ENCODE measurements around the gene PHF19. TPM values are rescaled to one million over a fixed set of nuclear protein-coding genes. Genes with fewer than 3 reads are reported as not detected.

The PHF19 gene
- total RNA-seq (2014; rRNA removed; shearing (Covaris generic)) (16.7 and 28.2 TPM in 2 replicates), polyA plus RNA-seq (2016; fragmentation: Nextera tagmentation; extraction: Ambion mirVana) (15.1 and 17.1 TPM in 2 replicates)

GRCh38 chr9:120876842-120877240 lies at the start of gene PHF19:
PHF19 (minus strand) TSS chr9:120877188; CDS start chr9:120874741, 2,447 bp downstream.
- peak within 1 kb of the TSS; percentile 94 for H2AFZ ChIP-seq
- peak within 1 kb of the TSS; percentile 75 for H3K27ac ChIP-seq
- TF ChIP-seq EZH2 (IDR thresholded peaks at IDR 0.05; ENCODE audit: insufficient read depth, poor library complexity, severe bottlenecking) (no peak), EZH2phosphoT487 (IDR thresholded peaks at IDR 0.05; ENCODE audit: insufficient read depth, low read depth) (no peak)
- no peaks in the 10 kb centered on the region; the same call in 1 of the 2 replicates for H3K36me3 ChIP-seq (ENCODE audit: low read depth)
- no peaks in the 10 kb centered on the region for H4K20me1 ChIP-seq (ENCODE audit: insufficient read depth)
- H3K79me2 ChIP-seq (ENCODE audit: insufficient read depth), result no peaks in the 10 kb centered on the region
- WGBS, 2 experiments (ENCODE audit: low coverage in 1 of 2, low lambda C conversion rate in 2 of 2, missing lambda C conversion rate in 2 of 2), result 1% methylated on average over 19 to 29 of the region's 45 CpGs
- DNase-seq, result peak; percentile 71
- in situ Hi-C loops (cut with MboI), result no loop called here
- H3K4me3 ChIP-seq, result peak within 1 kb of the TSS; percentile 93
- no peaks in the 10 kb centered on the region for H3K9me3 ChIP-seq (ENCODE audit: low read depth)
- peak within 1 kb of the TSS; percentile 92 for H3K9ac ChIP-seq
- H3K9me2 ChIP-seq (ENCODE audit: insufficient read depth), result no peaks in the 10 kb centered on the region
- H3F3A ChIP-seq (ENCODE audit: insufficient read depth), result no peaks in the 10 kb centered on the region
- no peaks in the 10 kb centered on the region for H3K27me3 ChIP-seq (replicated peaks; ENCODE audit: insufficient read depth)
- H3K4me1 ChIP-seq (ENCODE audit: insufficient read depth), result no peaks in the 10 kb centered on the region
- peak within 1 kb of the TSS; percentile 95 for H3K4me2 ChIP-seq (ENCODE audit: unreplicated experiment)

- H3F3A ChIP-seq (ENCODE audit: insufficient read depth), result peaks cover 14% of the 10 kb centered on the region
- in situ Hi-C loops (cut with MboI), result no loop called here
- peaks cover 19% of the 10 kb centered on the region for H3K4me1 ChIP-seq (ENCODE audit: insufficient read depth)
- no peaks in the 10 kb centered on the region for H3K27me3 ChIP-seq (replicated peaks; ENCODE audit: insufficient read depth)
- no peaks in the 10 kb centered on the region for H3K9me2 ChIP-seq (ENCODE audit: insufficient read depth)
- no peak for TF ChIP-seq EZH2 (IDR thresholded peaks at IDR 0.05; ENCODE audit: insufficient read depth, poor library complexity, severe bottlenecking)
- no peak for TF ChIP-seq EZH2phosphoT487 (IDR thresholded peaks at IDR 0.05; ENCODE audit: insufficient read depth, low read depth)
- H3K9me3 ChIP-seq (ENCODE audit: low read depth), result no peaks in the 10 kb centered on the region
- H3K79me2 ChIP-seq (ENCODE audit: insufficient read depth), result no peaks in the 10 kb centered on the region
- H3K4me2 ChIP-seq (ENCODE audit: unreplicated experiment), result no peak within 1 kb of the TSS
- H3K27ac ChIP-seq, result no peak within 1 kb of the TSS
- peak within 1 kb of the TSS; percentile 35; the same call in 1 of the 2 replicates for H2AFZ ChIP-seq
- 94 to 97% methylated on average over 6 of the region's 6 CpGs for WGBS, 2 experiments (ENCODE audit: low coverage in 1 of 2, low lambda C conversion rate in 2 of 2, missing lambda C conversion rate in 2 of 2)
- H4K20me1 ChIP-seq (ENCODE audit: insufficient read depth), result no peaks in the 10 kb centered on the region
- H3K36me3 ChIP-seq (ENCODE audit: low read depth), result no peaks in the 10 kb centered on the region
- peak within 1 kb of the TSS; percentile 30 for H3K9ac ChIP-seq
- no peak for DNase-seq
- no peak within 1 kb of the TSS for H3K4me3 ChIP-seq
Measured at GRCh38 chr9:120926397-120926928, 49.5 kb upstream of the PHF19 start, which contains the start of gene TRAF1. TRAF1 (minus strand) TSS chr9:120926796; CDS start chr9:120926075, 721 bp downstream.

GRCh38 chr9:120925535-120926396 lies 48.8 kb upstream of the PHF19 start:
- H3K4me2 ChIP-seq (ENCODE audit: unreplicated experiment), result no peak overlapping the region
- in situ Hi-C loops (cut with MboI), result no loop called here
- peak overlapping the region; percentile 30 for H3K9ac ChIP-seq

GRCh38 chr9:120924698-120925534 lies 47.9 kb upstream of the PHF19 start:
- no peak overlapping the region for H2AFZ ChIP-seq
- no peak overlapping the region for H3K4me2 ChIP-seq (ENCODE audit: unreplicated experiment)
- H3K79me2 ChIP-seq (ENCODE audit: insufficient read depth), result no peaks in the 10 kb centered on the region
- H3K9me3 ChIP-seq (ENCODE audit: low read depth), result no peaks in the 10 kb centered on the region
- no peaks in the 10 kb centered on the region for H4K20me1 ChIP-seq (ENCODE audit: insufficient read depth)
- no peak overlapping the region for H3K4me3 ChIP-seq
- H3K27me3 ChIP-seq (replicated peaks; ENCODE audit: insufficient read depth), result no peaks in the 10 kb centered on the region
- TF ChIP-seq EZH2phosphoT487 (IDR thresholded peaks at IDR 0.05; ENCODE audit: insufficient read depth, low read depth) (no peak), EZH2 (IDR thresholded peaks at IDR 0.05; ENCODE audit: insufficient read depth, poor library complexity, severe bottlenecking) (no peak)
- in situ Hi-C loops (cut with MboI), result no loop called here
- WGBS, 2 experiments (ENCODE audit: low coverage in 1 of 2, low lambda C conversion rate in 2 of 2, missing lambda C conversion rate in 2 of 2), result 85 to 89% methylated on average over 11 of the region's 11 CpGs
- no peaks in the 10 kb centered on the region for H3K36me3 ChIP-seq (ENCODE audit: low read depth)
- peaks cover 11% of the 10 kb centered on the region for H3F3A ChIP-seq (ENCODE audit: insufficient read depth)
- DNase-seq, result no peak
- no peaks in the 10 kb centered on the region for H3K9me2 ChIP-seq (ENCODE audit: insufficient read depth)
- no peak overlapping the region for H3K9ac ChIP-seq
- peaks cover 16% of the 10 kb centered on the region for H3K4me1 ChIP-seq (ENCODE audit: insufficient read depth)
- no peak overlapping the region for H3K27ac ChIP-seq

More at GRCh38 chr9:120925535-120926396, 48.8 kb upstream of the PHF19 start:
- WGBS, 2 experiments (ENCODE audit: low coverage in 1 of 2, low lambda C conversion rate in 2 of 2, missing lambda C conversion rate in 2 of 2), result 61 to 63% methylated on average over 13 of the region's 13 CpGs
- H3K36me3 ChIP-seq (ENCODE audit: low read depth), result no peaks in the 10 kb centered on the region
- peaks cover 8% of the 10 kb centered on the region for H3F3A ChIP-seq (ENCODE audit: insufficient read depth)
- peak; percentile 87 for DNase-seq
- H3K4me3 ChIP-seq, result no peak overlapping the region
- no peak overlapping the region for H3K27ac ChIP-seq
- no peaks in the 10 kb centered on the region for H3K9me2 ChIP-seq (ENCODE audit: insufficient read depth)
- H4K20me1 ChIP-seq (ENCODE audit: insufficient read depth), result no peaks in the 10 kb centered on the region
- H3K27me3 ChIP-seq (replicated peaks; ENCODE audit: insufficient read depth), result no peaks in the 10 kb centered on the region
- no peaks in the 10 kb centered on the region for H3K79me2 ChIP-seq (ENCODE audit: insufficient read depth)
- no peaks in the 10 kb centered on the region for H3K9me3 ChIP-seq (ENCODE audit: low read depth)
- TF ChIP-seq EZH2phosphoT487 (IDR thresholded peaks at IDR 0.05; ENCODE audit: insufficient read depth, low read depth) (no peak), EZH2 (IDR thresholded peaks at IDR 0.05; ENCODE audit: insufficient read depth, poor library complexity, severe bottlenecking) (no peak)
- peaks cover 12% of the 10 kb centered on the region for H3K4me1 ChIP-seq (ENCODE audit: insufficient read depth)
- peak overlapping the region; percentile 35; the same call in 1 of the 2 replicates for H2AFZ ChIP-seq

All from GM23248 (cell line).